ENCODE data around the gene EDEM3. TPM values are rescaled to one million over a fixed set of nuclear protein-coding genes. Genes with fewer than 3 reads are reported as not detected.

Gene EDEM3
- total and polyA plus RNA-seq, 2 donors (not counting 1 experiment from before 2014, with no cell fraction given) = 40.2 to 47.9 TPM

DNA sequence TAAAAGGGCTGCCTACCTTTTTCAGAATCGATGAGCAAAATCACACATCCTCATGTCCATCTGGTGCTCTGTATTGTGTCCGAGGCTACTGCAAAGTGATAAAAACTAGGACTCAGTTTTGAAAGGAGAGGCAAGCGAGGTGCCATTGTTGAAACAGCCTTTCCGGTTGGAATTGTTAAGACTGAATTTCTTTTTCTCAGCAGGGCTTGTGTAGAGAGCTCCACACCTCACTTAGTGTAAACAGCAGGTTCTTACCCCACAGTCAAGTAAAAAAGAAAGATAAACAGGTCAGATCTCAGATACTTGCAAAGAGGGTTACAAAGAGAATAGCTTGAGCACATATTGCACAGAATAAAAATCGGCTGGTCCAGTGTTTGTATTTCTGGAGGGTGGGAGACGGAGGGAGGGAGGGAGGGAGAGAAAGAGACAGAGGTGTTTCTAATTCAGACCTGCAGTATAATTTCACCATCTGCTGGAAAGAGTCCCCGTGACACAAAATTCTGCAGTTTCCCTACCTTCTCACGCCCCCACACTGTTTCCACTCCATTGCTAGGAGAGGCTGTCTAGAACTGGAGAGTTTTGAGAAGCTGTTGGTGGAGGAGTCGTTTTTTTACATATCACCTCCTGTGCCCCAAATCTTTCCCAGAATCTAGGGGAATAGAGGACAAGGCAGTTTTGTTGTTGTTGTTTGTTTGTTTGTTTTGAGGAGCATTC lies 82.5 kb downstream of the EDEM3 start:
- H3K27me3 ChIP-seq (ENCODE audit: control insufficient read depth, insufficient read depth, low read length) = no peaks in the 10 kb centered on the region
- H3K9me3 ChIP-seq (ENCODE audit: control insufficient read depth, insufficient read depth, low read depth, low read length) = no peaks in the 10 kb centered on the region
- H4K20me1 ChIP-seq (ENCODE audit: control insufficient read depth, extremely low read depth, insufficient read depth, low read length) = no peaks in the 10 kb centered on the region
- TF ChIP-seq, protein P1, sequence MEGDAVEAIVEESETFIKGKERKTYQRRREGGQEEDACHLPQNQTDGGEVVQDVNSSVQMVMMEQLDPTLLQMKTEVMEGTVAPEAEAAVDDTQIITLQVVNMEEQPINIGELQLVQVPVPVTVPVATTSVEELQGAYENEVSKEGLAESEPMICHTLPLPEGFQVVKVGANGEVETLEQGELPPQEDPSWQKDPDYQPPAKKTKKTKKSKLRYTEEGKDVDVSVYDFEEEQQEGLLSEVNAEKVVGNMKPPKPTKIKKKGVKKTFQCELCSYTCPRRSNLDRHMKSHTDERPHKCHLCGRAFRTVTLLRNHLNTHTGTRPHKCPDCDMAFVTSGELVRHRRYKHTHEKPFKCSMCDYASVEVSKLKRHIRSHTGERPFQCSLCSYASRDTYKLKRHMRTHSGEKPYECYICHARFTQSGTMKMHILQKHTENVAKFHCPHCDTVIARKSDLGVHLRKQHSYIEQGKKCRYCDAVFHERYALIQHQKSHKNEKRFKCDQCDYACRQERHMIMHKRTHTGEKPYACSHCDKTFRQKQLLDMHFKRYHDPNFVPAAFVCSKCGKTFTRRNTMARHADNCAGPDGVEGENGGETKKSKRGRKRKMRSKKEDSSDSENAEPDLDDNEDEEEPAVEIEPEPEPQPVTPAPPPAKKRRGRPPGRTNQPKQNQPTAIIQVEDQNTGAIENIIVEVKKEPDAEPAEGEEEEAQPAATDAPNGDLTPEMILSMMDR (conservative IDR thresholded peaks at IDR 0.05 in 1 of 2, IDR thresholded peaks at IDR 0.05 in 1 of 2; ENCODE audit: low read depth in 1 of 2, low read length in 2 of 2) = no peak
- TF ChIP-seq EZH2 (IDR thresholded peaks at IDR 0.05; ENCODE audit: low read length, missing control alignments) = no peak
- no peak overlapping the region for H3K27ac ChIP-seq (ENCODE audit: insufficient read depth, low read length)
- no peaks in the 10 kb centered on the region for H3K36me3 ChIP-seq (ENCODE audit: control insufficient read depth, insufficient read depth, low read length)
- H3K9ac ChIP-seq (ENCODE audit: insufficient read depth, low read length) = no peak overlapping the region
- no peak for DNase-seq (ENCODE audit: low read depth in 2 of 2)
- H2AFZ ChIP-seq (ENCODE audit: low read length) = no peak overlapping the region
- no peaks in the 10 kb centered on the region for H3K4me1 ChIP-seq (ENCODE audit: control insufficient read depth, extremely low read depth, insufficient read depth, low read length)
- no peak overlapping the region for H3K4me2 ChIP-seq (ENCODE audit: extremely low read depth, insufficient read depth, low read length)
- H3K79me2 ChIP-seq (ENCODE audit: control insufficient read depth, insufficient read depth, low read length) = no peaks in the 10 kb centered on the region
- no peak overlapping the region for H3K4me3 ChIP-seq (replicated peaks in 1 of 4; ENCODE audit: control extremely low read depth in 1 of 4, insufficient read depth in 1 of 4, low read depth in 3 of 4, low read length in 4 of 4)

DNA sequence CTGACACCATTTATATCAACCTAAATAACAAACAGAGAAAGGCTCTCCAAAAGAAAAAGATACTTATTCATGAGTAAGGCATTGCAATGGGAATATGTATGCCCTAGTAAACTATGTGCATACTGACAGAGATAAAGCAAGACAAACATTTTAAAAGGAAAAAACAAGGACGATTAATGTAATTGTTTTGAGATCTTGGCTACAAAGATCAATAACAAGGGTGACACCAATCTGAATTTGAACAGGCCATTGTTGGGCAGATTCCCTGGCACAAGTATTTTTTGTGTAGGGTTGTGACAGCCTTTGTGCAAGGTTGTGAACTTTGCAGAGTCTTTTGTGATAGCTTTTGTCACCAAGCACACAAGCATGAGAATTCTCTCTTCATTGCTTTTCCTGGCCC lies 85.3 kb downstream of the EDEM3 start:
- Histone ChIP-seq H3K79me2 (ENCODE audit: control insufficient read depth, insufficient read depth, low read length) (no peaks in the 10 kb centered on the region), H3K36me3 (ENCODE audit: control insufficient read depth, insufficient read depth, low read length) (no peaks in the 10 kb centered on the region), H3K9me3 (ENCODE audit: control insufficient read depth, insufficient read depth, low read depth, low read length) (no peaks in the 10 kb centered on the region), H3K4me2 (ENCODE audit: extremely low read depth, insufficient read depth, low read length) (no peak overlapping the region), H3K4me3 (replicated peaks in 1 of 4; ENCODE audit: control extremely low read depth in 1 of 4, insufficient read depth in 1 of 4, low read depth in 3 of 4, low read length in 4 of 4) (no peak overlapping the region), H3K4me1 (ENCODE audit: control insufficient read depth, extremely low read depth, insufficient read depth, low read length) (no peaks in the 10 kb centered on the region), H2AFZ (ENCODE audit: low read length) (no peak overlapping the region), H3K27me3 (ENCODE audit: control insufficient read depth, insufficient read depth, low read length) (no peaks in the 10 kb centered on the region), H3K9ac (ENCODE audit: insufficient read depth, low read length) (no peak overlapping the region), H4K20me1 (ENCODE audit: control insufficient read depth, extremely low read depth, insufficient read depth, low read length) (no peaks in the 10 kb centered on the region), H3K27ac (ENCODE audit: insufficient read depth, low read length) (no peak overlapping the region)
- no peak for DNase-seq (ENCODE audit: low read depth in 2 of 2)
- TF ChIP-seq EZH2 (IDR thresholded peaks at IDR 0.05; ENCODE audit: low read length, missing control alignments) = no peak
- TF ChIP-seq, protein P1 (conservative IDR thresholded peaks at IDR 0.05 in 1 of 2, IDR thresholded peaks at IDR 0.05 in 1 of 2; ENCODE audit: low read depth in 1 of 2, low read length in 2 of 2) = no peak

- TF ChIP-seq EZH2 (IDR thresholded peaks at IDR 0.05; ENCODE audit: low read length, missing control alignments) = no peak
- TF ChIP-seq, protein P1 (conservative IDR thresholded peaks at IDR 0.05 in 1 of 2, IDR thresholded peaks at IDR 0.05 in 1 of 2; ENCODE audit: low read depth in 1 of 2, low read length in 2 of 2) = no peak
- no peaks in the 10 kb centered on the region for H4K20me1 ChIP-seq (ENCODE audit: control insufficient read depth, extremely low read depth, insufficient read depth, low read length)
Observed at GRCh38 chr1:184665360-184665759, 89.3 kb downstream of the EDEM3 start.

More at GRCh38 chr1:184665360-184665759, 89.3 kb downstream of the EDEM3 start:
- Histone ChIP-seq H3K4me1 (ENCODE audit: control insufficient read depth, extremely low read depth, insufficient read depth, low read length) (peaks cover 4% of the 10 kb centered on the region), H3K79me2 (ENCODE audit: control insufficient read depth, insufficient read depth, low read length) (no peaks in the 10 kb centered on the region), H3K36me3 (ENCODE audit: control insufficient read depth, insufficient read depth, low read length) (no peaks in the 10 kb centered on the region), H3K9ac (ENCODE audit: insufficient read depth, low read length) (no peak overlapping the region), H3K9me3 (ENCODE audit: control insufficient read depth, insufficient read depth, low read depth, low read length) (no peaks in the 10 kb centered on the region), H3K27me3 (ENCODE audit: control insufficient read depth, insufficient read depth, low read length) (no peaks in the 10 kb centered on the region), H3K4me3 (replicated peaks in 1 of 4; ENCODE audit: control extremely low read depth in 1 of 4, insufficient read depth in 1 of 4, low read depth in 3 of 4, low read length in 4 of 4) (no peak overlapping the region), H2AFZ (ENCODE audit: low read length) (no peak overlapping the region), H3K27ac (ENCODE audit: insufficient read depth, low read length) (no peak overlapping the region), H3K4me2 (ENCODE audit: extremely low read depth, insufficient read depth, low read length) (no peak overlapping the region)
- DNase-seq (ENCODE audit: low read depth in 2 of 2) = no peak

Measured in fibroblast of lung (primary cell).